Keratinocyte (primary cell): ENCODE measurements around the gene PARVA.

Experiments
- CTCF ChIP-seq, 3 experiments: IDR thresholded peaks in 1 of 3; conservative IDR thresholded peaks in 1 of 3; optimal IDR thresholded peaks in 1 of 3; 2 replicates in 2 of 3; 3 replicates in 1 of 3; pipeline versions ENCODE3 to v1.5.1; 2011; ENCODE audit warnings: low read length in 3 of 3, mild to moderate bottlenecking in 3 of 3, moderate library complexity in 2 of 3, control low read depth in 1 of 3, inconsistent platforms in 1 of 3; ENCODE audit not compliant: insufficient read depth in 2 of 3; ENCODE audit errors: extremely low read depth in 1 of 3
- EZH2 ChIP-seq: IDR thresholded peaks from one replicate; pipeline ENCODE4 v1.6.1; 2012; ENCODE audit warnings: inconsistent platforms, mild to moderate bottlenecking, low read length, moderate library complexity

- TF ChIP-seq CTCF (optimal IDR thresholded peaks at IDR 0.05 in 1 of 3, IDR thresholded peaks at IDR 0.05 in 1 of 3, conservative IDR thresholded peaks at IDR 0.05 in 1 of 3; ENCODE audit: extremely low read depth in 1 of 3, insufficient read depth in 2 of 3, low read length in 3 of 3), result no peak
- TF ChIP-seq EZH2, result no peak
These were observed 181.6 kb downstream of the PARVA start for GRCh38 chr11:12559011-12559410.
